Prostate gland (tissue), 2 donors: ENCODE data around the gene PIKFYVE.

Experiments used
- POLR2AphosphoS5 ChIP-seq: sonication (generic); formaldehyde crosslinking; IDR thresholded peaks from one replicate; pipeline ENCODE4 v1.6.1; 2017; ENCODE audit warnings: antibody characterized with exemption
- TF ChIP-seq, protein P1 (sequence below), 4 experiments: fragments of 200-600 bp in 2 of 4; fragments of 450-650 bp in 2 of 4; sonication (generic) in 2 of 4; IDR thresholded peaks; 1 replicate in 3 of 4; 2 replicates in 1 of 4; pipeline ENCODE4 v1.5.1; 2016 to 2019; ENCODE audit warnings: antibody characterized with exemption in 4 of 4, mild to moderate bottlenecking in 2 of 4, moderate library complexity in 2 of 4

- TF ChIP-seq, protein P1, sequence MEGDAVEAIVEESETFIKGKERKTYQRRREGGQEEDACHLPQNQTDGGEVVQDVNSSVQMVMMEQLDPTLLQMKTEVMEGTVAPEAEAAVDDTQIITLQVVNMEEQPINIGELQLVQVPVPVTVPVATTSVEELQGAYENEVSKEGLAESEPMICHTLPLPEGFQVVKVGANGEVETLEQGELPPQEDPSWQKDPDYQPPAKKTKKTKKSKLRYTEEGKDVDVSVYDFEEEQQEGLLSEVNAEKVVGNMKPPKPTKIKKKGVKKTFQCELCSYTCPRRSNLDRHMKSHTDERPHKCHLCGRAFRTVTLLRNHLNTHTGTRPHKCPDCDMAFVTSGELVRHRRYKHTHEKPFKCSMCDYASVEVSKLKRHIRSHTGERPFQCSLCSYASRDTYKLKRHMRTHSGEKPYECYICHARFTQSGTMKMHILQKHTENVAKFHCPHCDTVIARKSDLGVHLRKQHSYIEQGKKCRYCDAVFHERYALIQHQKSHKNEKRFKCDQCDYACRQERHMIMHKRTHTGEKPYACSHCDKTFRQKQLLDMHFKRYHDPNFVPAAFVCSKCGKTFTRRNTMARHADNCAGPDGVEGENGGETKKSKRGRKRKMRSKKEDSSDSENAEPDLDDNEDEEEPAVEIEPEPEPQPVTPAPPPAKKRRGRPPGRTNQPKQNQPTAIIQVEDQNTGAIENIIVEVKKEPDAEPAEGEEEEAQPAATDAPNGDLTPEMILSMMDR (IDR thresholded peaks at IDR 0.05), result no peak
- TF ChIP-seq POLR2AphosphoS5, result no peak
These were observed 93.6 kb downstream of the PIKFYVE start for GRCh38 chr2:208359632-208359986.
